Measurements from ENCODE around the gene ACTR6. TPM values are rescaled to one million over a fixed set of nuclear protein-coding genes. Genes with fewer than 3 reads are reported as not detected.

The ACTR6 gene
- total and polyA plus RNA-seq, 9 of the 15 experiments (the other 6 are each of a cell fraction or from before 2014, with no cell fraction given): 26.1 to 109 (median 70.9) TPM

DNA sequence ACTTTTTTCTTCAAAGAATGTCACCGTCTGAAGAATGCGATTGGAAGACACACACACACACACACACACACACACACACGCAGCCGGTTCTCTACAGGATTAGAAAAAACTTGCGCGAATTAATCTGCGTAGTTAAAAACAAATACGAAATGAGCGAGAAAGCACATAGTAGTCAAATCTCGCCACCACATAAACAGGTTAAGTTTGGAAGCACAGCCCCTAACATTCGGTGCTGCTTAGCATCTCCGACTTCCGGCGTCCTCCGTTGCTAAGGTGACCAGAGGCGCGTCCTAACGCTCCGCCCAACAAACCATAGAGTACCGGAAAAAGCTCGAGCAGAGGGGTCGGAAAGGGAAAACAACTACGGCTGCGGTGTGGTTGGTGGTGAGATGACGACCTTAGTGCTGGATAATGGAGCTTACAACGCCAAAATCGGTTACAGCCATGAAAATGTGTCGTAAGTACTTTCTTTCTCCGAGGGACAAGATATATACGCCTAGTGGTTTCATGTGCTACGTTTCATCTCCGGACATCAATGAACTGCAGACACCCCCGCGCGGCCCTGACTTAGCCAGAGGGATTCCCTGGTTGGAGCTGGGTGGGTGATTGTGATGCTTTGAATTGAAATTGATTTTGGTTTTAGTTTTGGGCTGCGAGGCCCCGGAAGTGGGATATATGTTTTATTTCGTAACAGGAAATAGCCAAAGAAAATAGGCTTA lies at the start of gene ACTR6 (continued):
- peak; percentile 7 for TF ChIP-seq RBBP5 (IDR thresholded peaks at IDR 0.05; ENCODE audit: borderline replicate concordance, insufficient read depth, low read length, poor library complexity, severe bottlenecking)
- TF ChIP-seq SIN3A (IDR thresholded peaks at IDR 0.05; ENCODE audit: borderline replicate concordance in 2 of 2, control insufficient read depth in 1 of 2, low read depth in 2 of 2, low read length in 2 of 2): peak; percentile 100
- no peak for TF ChIP-seq ZNF175 (CRISPR knock-in tag; IDR thresholded peaks at IDR 0.05; ENCODE audit: low read depth)
- peak; percentile 31; the same call in 1 of the 2 replicates for TF ChIP-seq CTBP1 (IDR thresholded peaks at IDR 0.05; ENCODE audit: borderline replicate concordance)
- TF ChIP-seq ARID1B (IDR thresholded peaks at IDR 0.05): no peak; the same call in 1 of the 2 replicates
- no peak for TF ChIP-seq ZNF75A (CRISPR knock-in tag; IDR thresholded peaks at IDR 0.05)
- no peak for TF ChIP-seq NCOA1 (IDR thresholded peaks at IDR 0.05; ENCODE audit: low read depth)
- no peak for TF ChIP-seq KHSRP (IDR thresholded peaks at IDR 0.05)
- TF ChIP-seq BHLHE40 (IDR thresholded peaks at IDR 0.05; ENCODE audit: low read length): no peak
- TF ChIP-seq EP300 (IDR thresholded peaks at IDR 0.05; ENCODE audit: low read length): peak; percentile 52
- TF ChIP-seq THRA (IDR thresholded peaks at IDR 0.05): no peak
- TF ChIP-seq SIRT6 (IDR thresholded peaks at IDR 0.05; ENCODE audit: low read depth, low read length): no peak
- TF ChIP-seq RCOR1 (IDR thresholded peaks at IDR 0.05; ENCODE audit: borderline replicate concordance in 1 of 2, low read depth in 2 of 2, low read length in 2 of 2): peak in 1 of 2 experiments; percentile 54; a peak in 1 of 4 replicates
- peak; percentile 35 for TF ChIP-seq PHF20 (IDR thresholded peaks at IDR 0.05; ENCODE audit: partially characterized antibody)
- TF ChIP-seq FOXM1 (IDR thresholded peaks at IDR 0.05; ENCODE audit: low read depth): no peak
- peak; percentile 33; the same call in 1 of the 2 replicates for TF ChIP-seq FOXM1 (CRISPR knock-in tag; IDR thresholded peaks at IDR 0.05; ENCODE audit: low read depth)
- no peak for TF ChIP-seq ZNF407 (IDR thresholded peaks at IDR 0.05; ENCODE audit: low read depth)
- TF ChIP-seq CREB5 (CRISPR knock-in tag; IDR thresholded peaks at IDR 0.05): no peak

Measured in K562 (cell line).